ENCODE results near the gene BTNL2. TPM values are rescaled to one million over a fixed set of nuclear protein-coding genes. Genes with fewer than 3 reads are reported as not detected.

The BTNL2 gene
- total RNA-seq, 1 experiment from 2014 or later: not detected

GRCh38 chr6:32355018-32355417, 52.0 kb downstream of the BTNL2 start:
- H3K4me3 Mint-ChIP-seq (ENCODE audit: unreplicated experiment): no peak overlapping the region

DNA sequence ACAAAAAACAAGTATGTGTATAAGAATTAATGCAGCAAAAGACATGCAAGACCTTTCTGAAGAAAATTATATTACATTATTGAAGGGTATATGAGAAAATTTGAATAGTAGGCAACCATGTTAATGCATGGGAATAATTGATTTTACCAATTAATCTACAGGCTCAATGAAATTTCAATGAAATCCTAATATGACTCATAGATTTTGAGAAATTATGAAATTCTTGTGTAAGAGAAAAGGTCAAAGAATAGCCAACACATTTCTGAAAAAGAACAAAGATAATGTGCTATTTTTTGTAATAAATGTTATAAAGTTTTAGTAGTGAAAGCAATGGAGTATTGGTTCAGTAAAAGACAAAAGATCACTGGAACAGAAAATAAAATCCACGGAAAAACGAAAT, 53.6 kb downstream of the BTNL2 start:
- H3K9me3 Mint-ChIP-seq (ENCODE audit: unreplicated experiment): no peaks in the 10 kb centered on the region
- no peaks in the 10 kb centered on the region for H3K36me3 Mint-ChIP-seq (ENCODE audit: insufficient read depth, unreplicated experiment)
- TF ChIP-seq, protein P1, sequence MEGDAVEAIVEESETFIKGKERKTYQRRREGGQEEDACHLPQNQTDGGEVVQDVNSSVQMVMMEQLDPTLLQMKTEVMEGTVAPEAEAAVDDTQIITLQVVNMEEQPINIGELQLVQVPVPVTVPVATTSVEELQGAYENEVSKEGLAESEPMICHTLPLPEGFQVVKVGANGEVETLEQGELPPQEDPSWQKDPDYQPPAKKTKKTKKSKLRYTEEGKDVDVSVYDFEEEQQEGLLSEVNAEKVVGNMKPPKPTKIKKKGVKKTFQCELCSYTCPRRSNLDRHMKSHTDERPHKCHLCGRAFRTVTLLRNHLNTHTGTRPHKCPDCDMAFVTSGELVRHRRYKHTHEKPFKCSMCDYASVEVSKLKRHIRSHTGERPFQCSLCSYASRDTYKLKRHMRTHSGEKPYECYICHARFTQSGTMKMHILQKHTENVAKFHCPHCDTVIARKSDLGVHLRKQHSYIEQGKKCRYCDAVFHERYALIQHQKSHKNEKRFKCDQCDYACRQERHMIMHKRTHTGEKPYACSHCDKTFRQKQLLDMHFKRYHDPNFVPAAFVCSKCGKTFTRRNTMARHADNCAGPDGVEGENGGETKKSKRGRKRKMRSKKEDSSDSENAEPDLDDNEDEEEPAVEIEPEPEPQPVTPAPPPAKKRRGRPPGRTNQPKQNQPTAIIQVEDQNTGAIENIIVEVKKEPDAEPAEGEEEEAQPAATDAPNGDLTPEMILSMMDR (IDR thresholded peaks at IDR 0.05; ENCODE audit: unreplicated experiment): no peak
- DNase-seq (ENCODE audit: unreplicated experiment): no peak
- peaks cover 95% of the 10 kb centered on the region for H3K27me3 Mint-ChIP-seq (ENCODE audit: insufficient read depth, unreplicated experiment)
- no peaks in the 10 kb centered on the region for H3K4me1 Mint-ChIP-seq (ENCODE audit: insufficient read depth, unreplicated experiment)
- H3K4me3 Mint-ChIP-seq (ENCODE audit: unreplicated experiment): no peak overlapping the region
- ChIA-PET CTCF (no interaction called here), POLR2A (no interaction called here)
- BruUV-seq (replicated peaks): no TSS peak
- H3K27ac Mint-ChIP-seq (ENCODE audit: low read depth, unreplicated experiment): no peak overlapping the region
- intact Hi-C loops (cut with micrococcal nuclease): no loop called here

More at GRCh38 chr6:32355018-32355417, 52.0 kb downstream of the BTNL2 start:
- Mint-ChIP-seq H3K27ac (ENCODE audit: low read depth, unreplicated experiment) (no peak overlapping the region), H3K4me1 (ENCODE audit: insufficient read depth, unreplicated experiment) (no peaks in the 10 kb centered on the region), H3K9me3 (ENCODE audit: unreplicated experiment) (no peaks in the 10 kb centered on the region), H3K36me3 (ENCODE audit: insufficient read depth, unreplicated experiment) (no peaks in the 10 kb centered on the region), H3K27me3 (ENCODE audit: insufficient read depth, unreplicated experiment) (peaks cover 84% of the 10 kb centered on the region)
- TF ChIP-seq, protein P1 (IDR thresholded peaks at IDR 0.05; ENCODE audit: unreplicated experiment): no peak
- intact Hi-C loops (cut with micrococcal nuclease): no loop called here
- ChIA-PET POLR2A (no interaction called here), CTCF (interaction anchor here (0.7 kb wide), 1 partner anchor 108 kb away, joined by 3 read pairs; no protein-coding TSS in a partner anchor)
- no TSS peak for BruUV-seq (replicated peaks)
- no peak for DNase-seq (ENCODE audit: unreplicated experiment)

Other genes with a start within 250 kb of the BTNL2 start
- 3.1 and 6.7 TPM in 2 replicates for gene EGFL8, start 242.6 kb downstream of the BTNL2 start, total RNA-seq (2022)
- gene AGPAT1, start 231.1 kb downstream of the BTNL2 start, total RNA-seq (2022): 37.8 and 43.4 TPM in 2 replicates
- 28.1 and 29.6 TPM in 2 replicates for gene RNF5, start 228.8 kb downstream of the BTNL2 start, total RNA-seq (2022)
- 8.0 and 8.4 TPM in 2 replicates for gene AGER, start 222.9 kb downstream of the BTNL2 start, total RNA-seq (2022)
- 48.1 and 49.2 TPM in 2 replicates for gene PBX2, start 217.0 kb downstream of the BTNL2 start, total RNA-seq (2022)
- gene GPSM3, start 214.5 kb downstream of the BTNL2 start, total RNA-seq (2022): 0.71 and 0.84 TPM in 2 replicates
- gene NOTCH4, start 183.1 kb downstream of the BTNL2 start, total RNA-seq (2022): not detected in 2 replicates
- not detected in 2 replicates for gene TSBP1, start 35.3 kb downstream of the BTNL2 start, total RNA-seq (2022)
- not detected in 2 replicates for gene HLA-DRA, start 32.7 kb upstream of the BTNL2 start, total RNA-seq (2022)
- gene HLA-DRB5, start 123.1 kb upstream of the BTNL2 start, total RNA-seq (2022): not detected in 2 replicates
- gene HLA-DRB1, start 182.7 kb upstream of the BTNL2 start, total RNA-seq (2022): not detected in 2 replicates
- gene HLA-DQA1, start 230.2 kb upstream of the BTNL2 start, total RNA-seq (2022): not detected in 2 replicates

All from MCF 10A (cell line).